Mesendoderm (in vitro differentiated cells): Measurements from ENCODE around the gene CDCA3.
"Not testable (repeated sequence)": the region's sequence is repeated elsewhere in the genome, so short reads cannot be mapped to it uniquely, and the experiment has no call there.

Experiments
- DNase-seq: peaks from one replicate; pipeline ENCODE4 v3.0.0; 2013
- H2AK5ac ChIP-seq: 2 replicates; pipeline ENCODE4 v1.6.1; 2013; ENCODE audit warnings: low read length, inconsistent platforms
- H2BK120ac ChIP-seq: 2 replicates; pipeline ENCODE4 v1.6.1; 2013; ENCODE audit warnings: low read depth, mild to moderate bottlenecking, low read length, moderate library complexity, mixed read lengths
- H2BK15ac ChIP-seq: replicated peaks from 2 replicates; pipeline ENCODE4 v1.6.1; 2013; ENCODE audit warnings: low read depth, mild to moderate bottlenecking, moderate library complexity
- H2BK5ac ChIP-seq: 2 replicates; pipeline ENCODE4 v1.6.1; 2013; ENCODE audit warnings: low read length, inconsistent platforms
- H3K18ac ChIP-seq: 2 replicates; pipeline ENCODE4 v1.6.1; 2013; ENCODE audit warnings: mild to moderate bottlenecking, low read length, mixed read lengths
- H3K23ac ChIP-seq: one replicate; pipeline ENCODE4 v1.6.1; 2013; ENCODE audit warnings: low read length
- H3K27ac ChIP-seq: 2 replicates; pipeline ENCODE4 v1.5.1; 2013; ENCODE audit warnings: low read depth, mild to moderate bottlenecking, inconsistent platforms, low read length, moderate library complexity
- H3K27me3 ChIP-seq: 2 replicates; pipeline ENCODE4 v1.6.1; 2013; ENCODE audit warnings: low read length, control low read depth, mild to moderate bottlenecking, inconsistent platforms; ENCODE audit not compliant: insufficient read depth, poor library complexity
- H3K36me3 ChIP-seq: 2 replicates; pipeline ENCODE4 v1.6.1; 2013; ENCODE audit warnings: low read length, inconsistent platforms; ENCODE audit not compliant: control insufficient read depth, insufficient read depth
- H3K4ac ChIP-seq: one replicate; pipeline ENCODE4 v1.6.1; 2013; ENCODE audit warnings: low read depth, mild to moderate bottlenecking, low read length, moderate library complexity
- H3K4me1 ChIP-seq: 2 replicates; pipeline ENCODE4 v1.6.1; 2013; ENCODE audit warnings: low read depth, low read length, inconsistent platforms; ENCODE audit not compliant: control insufficient read depth
- H3K4me2 ChIP-seq: 2 replicates; pipeline ENCODE4 v1.6.1; 2013; ENCODE audit warnings: low read length
- H3K4me3 ChIP-seq: 2 replicates; pipeline ENCODE4 v1.5.1; 2013; ENCODE audit warnings: mild to moderate bottlenecking, low read length
- H3K56ac ChIP-seq: one replicate; pipeline ENCODE4 v1.6.1; 2013; ENCODE audit warnings: low read length
- H3K79me1 ChIP-seq: 2 replicates; pipeline ENCODE4 v1.6.1; 2013; ENCODE audit warnings: low read length, inconsistent platforms
- H3K79me2 ChIP-seq: 2 replicates; pipeline ENCODE4 v1.6.1; 2013; ENCODE audit warnings: mild to moderate bottlenecking, low read length; ENCODE audit not compliant: control insufficient read depth, insufficient read depth
- H3K9ac ChIP-seq: 2 replicates; pipeline ENCODE4 v1.6.1; 2013; ENCODE audit warnings: low read length, inconsistent platforms
- H4K5ac ChIP-seq: one replicate; pipeline ENCODE4 v1.6.1; 2013; ENCODE audit warnings: low read length
- H4K8ac ChIP-seq: one replicate; pipeline ENCODE4 v1.6.1; 2013; ENCODE audit warnings: low read depth, mild to moderate bottlenecking, control low read depth, low read length, moderate library complexity
- WGBS: extraction: QIAGEN DNeasy Blood & Tissue Kit; methylation state at CpG from one replicate; pipeline ENCODE4 v1.1.7; 2013; ENCODE audit warnings: low lambda C conversion rate, missing lambda C conversion rate; ENCODE audit not compliant: insufficient coverage; ENCODE audit errors: extremely low coverage; 5-methylcytosine and 5-hydroxymethylcytosine counted together

CDCA3 gene

GRCh38 chr12:6892683-6893082 is 41.6 kb upstream of the CDCA3 start:
- H3K4me3 ChIP-seq, DNase-seq: not testable (repeated sequence)
- WGBS = no CpG with 5 or more reads among the region's 3 CpGs

GRCh38 chr12:6891646-6892001 is 40.5 kb upstream of the CDCA3 start:
- H3K4me1 ChIP-seq = peaks cover 4% of the 10 kb centered on the region
- no peaks in the 10 kb centered on the region for H3K79me2 ChIP-seq
- no peak overlapping the region for H3K4me2 ChIP-seq
- no peak overlapping the region for H3K23ac ChIP-seq
- no peaks in the 10 kb centered on the region for H3K27me3 ChIP-seq
- H4K5ac ChIP-seq = no peak overlapping the region
- DNase-seq = no peak
- H2BK120ac ChIP-seq = peak overlapping the region; percentile 19
- no peak overlapping the region for H2BK5ac ChIP-seq
- no peak overlapping the region for H3K4ac ChIP-seq
- no peak overlapping the region for H3K27ac ChIP-seq
- H2BK15ac ChIP-seq = no peak overlapping the region
- H3K79me1 ChIP-seq = no peaks in the 10 kb centered on the region
- no peak overlapping the region for H3K4me3 ChIP-seq
- no peaks in the 10 kb centered on the region for H3K36me3 ChIP-seq
- no peak overlapping the region for H2AK5ac ChIP-seq
- H3K56ac ChIP-seq = peak overlapping the region; percentile 88
- H4K8ac ChIP-seq = no peak overlapping the region
- H3K18ac ChIP-seq = peak overlapping the region; percentile 82
- peak overlapping the region; percentile 85 for H3K9ac ChIP-seq
- WGBS = no CpG with 5 or more reads among the region's 5 CpGs

More at GRCh38 chr12:6892683-6893082, 41.6 kb upstream of the CDCA3 start:
- not testable (repeated sequence) for H3K27me3 ChIP-seq, H2BK120ac ChIP-seq, H3K4me1 ChIP-seq, H2AK5ac ChIP-seq, H4K8ac ChIP-seq, H4K5ac ChIP-seq, H3K9ac ChIP-seq, H3K23ac ChIP-seq, H3K27ac ChIP-seq, H3K18ac ChIP-seq, H3K36me3 ChIP-seq, H3K56ac ChIP-seq, H2BK15ac ChIP-seq, H3K4ac ChIP-seq, H3K79me2 ChIP-seq, H2BK5ac ChIP-seq, H3K4me2 ChIP-seq, H3K79me1 ChIP-seq

GRCh38 chr12:6890789-6891645 is 39.9 kb upstream of the CDCA3 start:
- H3K18ac ChIP-seq = peak overlapping the region; percentile 98
- H3K4me3 ChIP-seq = peak overlapping the region; percentile 35
- H2BK5ac ChIP-seq = peak overlapping the region; percentile 33
- H3K4me1 ChIP-seq = peaks cover 4% of the 10 kb centered on the region
- H3K27me3 ChIP-seq = no peaks in the 10 kb centered on the region
- no peak overlapping the region for H3K23ac ChIP-seq
- no peak overlapping the region for H2AK5ac ChIP-seq
- H3K9ac ChIP-seq = peak overlapping the region; percentile 85
- H3K79me1 ChIP-seq = no peaks in the 10 kb centered on the region
- peak overlapping the region; percentile 71 for H4K5ac ChIP-seq
- H2BK120ac ChIP-seq = peak overlapping the region; percentile 96
- H2BK15ac ChIP-seq = peak overlapping the region; percentile 98
- no peaks in the 10 kb centered on the region for H3K79me2 ChIP-seq
- DNase-seq = peak; percentile 98
- no CpG with 5 or more reads among the region's 68 CpGs for WGBS
- peak overlapping the region; percentile 76 for H3K4me2 ChIP-seq
- H3K56ac ChIP-seq = peak overlapping the region; percentile 88
- peak overlapping the region; percentile 88 for H3K27ac ChIP-seq
- H3K4ac ChIP-seq = peak overlapping the region; percentile 85
- H3K36me3 ChIP-seq = no peaks in the 10 kb centered on the region
- H4K8ac ChIP-seq = peak overlapping the region; percentile 95

- not testable (repeated sequence) for H3K4me1 ChIP-seq, H3K36me3 ChIP-seq, H3K27me3 ChIP-seq, H3K23ac ChIP-seq, H3K79me2 ChIP-seq, H3K4me2 ChIP-seq, H2BK15ac ChIP-seq, DNase-seq, H3K79me1 ChIP-seq, H3K4me3 ChIP-seq
- Histone ChIP-seq H2AK5ac (peak overlapping the region; percentile 68), H3K18ac (peak overlapping the region; percentile 98), H3K56ac (peak overlapping the region; percentile 76), H3K9ac (peak overlapping the region; percentile 36), H3K27ac (peak overlapping the region; percentile 88), H2BK120ac (peak overlapping the region; percentile 96), H4K8ac (peak overlapping the region; percentile 95), H4K5ac (peak overlapping the region; percentile 59), H3K4ac (peak overlapping the region; percentile 85), H2BK5ac (peak overlapping the region; percentile 26)
- WGBS = no CpG with 5 or more reads among the region's 21 CpGs
Measured at GRCh38 chr12:6889775-6890573, 38.9 kb upstream of the CDCA3 start.

- H3K79me1 ChIP-seq, H3K27ac ChIP-seq, H3K23ac ChIP-seq, H2BK15ac ChIP-seq, H3K79me2 ChIP-seq, H3K56ac ChIP-seq, H3K4me1 ChIP-seq, H3K4me2 ChIP-seq, DNase-seq, H3K4ac ChIP-seq, H3K36me3 ChIP-seq, H2AK5ac ChIP-seq, H3K9ac ChIP-seq, H3K4me3 ChIP-seq, H4K8ac ChIP-seq, H2BK5ac ChIP-seq, H3K18ac ChIP-seq, H4K5ac ChIP-seq, H3K27me3 ChIP-seq: not testable (repeated sequence)
- no CpG with 5 or more reads among the region's 7 CpGs for WGBS
- peak overlapping the region; percentile 8 for H2BK120ac ChIP-seq
Measured at GRCh38 chr12:6888794-6889193, 37.7 kb upstream of the CDCA3 start.
